HFFc6 (cell line): ENCODE data around the gene CTNNA2. TPM values are rescaled to one million over a fixed set of nuclear protein-coding genes. Genes with fewer than 3 reads are reported as not detected.

ENCODE experiments used
- DNase-seq: peaks from one replicate; pipeline ENCODE4 v3.0.0-alpha.2; 2018
- H3K27ac Mint-ChIP-seq: 2 replicates; pipeline ENCODE4 v1.8.0; 2020; ENCODE audit warnings: mild to moderate bottlenecking, mixed read lengths
- H3K27me3 Mint-ChIP-seq: 2 replicates; pipeline ENCODE4 v1.8.0; 2021; ENCODE audit warnings: mild to moderate bottlenecking, moderate library complexity, mixed read lengths; ENCODE audit not compliant: insufficient read depth
- H3K36me3 Mint-ChIP-seq: 2 replicates; pipeline ENCODE4 v1.8.0; 2021; ENCODE audit warnings: low read depth, mixed read lengths
- H3K4me1 Mint-ChIP-seq: 2 replicates; pipeline ENCODE4 v1.8.0; 2020; ENCODE audit warnings: low read depth, mixed read lengths
- H3K4me3 Mint-ChIP-seq: 2 replicates; pipeline ENCODE4 v1.8.0; 2020; ENCODE audit warnings: mild to moderate bottlenecking, moderate library complexity, mixed read lengths
- H3K9me3 Mint-ChIP-seq: 2 replicates; pipeline ENCODE4 v1.8.0; 2020; ENCODE audit warnings: mild to moderate bottlenecking, mixed read lengths
- total RNA-seq, 6 experiments: library from RNA; stranded (reverse); fragmentation: NEBNext Ultra II Directional; extraction: Animal tissue kit (Norgen Biotek cat#: 25700); gene quantifications; 2 replicates in 1 of 6; 3 replicates in 5 of 6; pipeline ENCODE4 v1.2.3, GENCODE V29; 2021
- TF ChIP-seq, protein P1 (sequence below): fragments of 200-600 bp; sonication (generic); IDR thresholded peaks from 2 replicates; pipeline ENCODE4 v1.5.0; 2021; ENCODE audit warnings: antibody characterized with exemption, mild to moderate bottlenecking

The CTNNA2 gene
- total RNA-seq, 6 experiments from 2014 or later = not detected

DNA sequence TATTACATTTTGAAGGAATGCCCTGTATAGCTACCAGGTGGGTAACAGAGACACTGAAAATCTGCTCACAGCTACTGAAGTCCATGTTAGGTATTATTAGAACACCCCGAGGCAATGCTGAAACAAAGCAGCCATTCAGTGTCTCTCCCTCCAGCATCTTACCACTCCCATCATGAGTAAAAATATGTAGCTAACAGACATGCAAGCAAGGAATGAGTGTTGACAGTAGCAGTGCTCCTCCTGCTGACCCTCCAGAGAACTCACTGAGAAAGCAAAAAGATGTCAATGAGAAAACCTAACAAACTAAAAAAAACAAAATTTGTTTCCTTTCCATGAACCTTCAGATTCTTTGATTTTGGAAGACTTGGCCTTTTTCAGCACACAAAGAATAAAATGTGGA is 397.8 kb downstream of the CTNNA2 start:
- DNase-seq = no peak
- no peak overlapping the region for H3K27ac Mint-ChIP-seq
- TF ChIP-seq, protein P1, sequence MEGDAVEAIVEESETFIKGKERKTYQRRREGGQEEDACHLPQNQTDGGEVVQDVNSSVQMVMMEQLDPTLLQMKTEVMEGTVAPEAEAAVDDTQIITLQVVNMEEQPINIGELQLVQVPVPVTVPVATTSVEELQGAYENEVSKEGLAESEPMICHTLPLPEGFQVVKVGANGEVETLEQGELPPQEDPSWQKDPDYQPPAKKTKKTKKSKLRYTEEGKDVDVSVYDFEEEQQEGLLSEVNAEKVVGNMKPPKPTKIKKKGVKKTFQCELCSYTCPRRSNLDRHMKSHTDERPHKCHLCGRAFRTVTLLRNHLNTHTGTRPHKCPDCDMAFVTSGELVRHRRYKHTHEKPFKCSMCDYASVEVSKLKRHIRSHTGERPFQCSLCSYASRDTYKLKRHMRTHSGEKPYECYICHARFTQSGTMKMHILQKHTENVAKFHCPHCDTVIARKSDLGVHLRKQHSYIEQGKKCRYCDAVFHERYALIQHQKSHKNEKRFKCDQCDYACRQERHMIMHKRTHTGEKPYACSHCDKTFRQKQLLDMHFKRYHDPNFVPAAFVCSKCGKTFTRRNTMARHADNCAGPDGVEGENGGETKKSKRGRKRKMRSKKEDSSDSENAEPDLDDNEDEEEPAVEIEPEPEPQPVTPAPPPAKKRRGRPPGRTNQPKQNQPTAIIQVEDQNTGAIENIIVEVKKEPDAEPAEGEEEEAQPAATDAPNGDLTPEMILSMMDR = no peak
- H3K9me3 Mint-ChIP-seq = no peaks in the 10 kb centered on the region
- no peaks in the 10 kb centered on the region for H3K36me3 Mint-ChIP-seq
- H3K27me3 Mint-ChIP-seq = peaks cover 1% of the 10 kb centered on the region; the same call in 1 of the 2 replicates
- H3K4me3 Mint-ChIP-seq = no peak overlapping the region
- H3K4me1 Mint-ChIP-seq = no peaks in the 10 kb centered on the region

DNA sequence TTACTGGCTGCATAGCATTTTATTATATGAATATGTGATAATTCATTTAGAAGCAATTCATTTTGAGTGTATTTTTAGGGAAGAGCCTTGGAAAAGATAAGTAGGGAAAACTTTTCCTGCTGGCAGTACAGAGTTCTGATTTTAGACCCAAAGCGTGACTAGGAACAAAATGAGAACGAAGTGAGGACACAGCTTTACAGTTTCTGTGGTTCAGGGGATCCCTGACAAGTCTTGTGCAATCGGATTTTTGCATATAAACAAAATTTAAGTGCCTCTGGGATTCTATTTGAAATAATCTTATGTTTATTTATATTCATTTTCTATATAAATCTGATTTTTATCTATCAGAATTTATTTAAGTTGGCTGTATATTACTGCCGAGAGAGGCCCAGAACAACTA is 402.6 kb downstream of the CTNNA2 start:
- Mint-ChIP-seq H3K9me3 (no peaks in the 10 kb centered on the region), H3K4me3 (no peak overlapping the region), H3K27me3 (no peaks in the 10 kb centered on the region; the same call in 1 of the 2 replicates), H3K27ac (no peak overlapping the region), H3K4me1 (no peaks in the 10 kb centered on the region), H3K36me3 (no peaks in the 10 kb centered on the region)
- DNase-seq = no peak
- TF ChIP-seq, protein P1 = no peak

DNA sequence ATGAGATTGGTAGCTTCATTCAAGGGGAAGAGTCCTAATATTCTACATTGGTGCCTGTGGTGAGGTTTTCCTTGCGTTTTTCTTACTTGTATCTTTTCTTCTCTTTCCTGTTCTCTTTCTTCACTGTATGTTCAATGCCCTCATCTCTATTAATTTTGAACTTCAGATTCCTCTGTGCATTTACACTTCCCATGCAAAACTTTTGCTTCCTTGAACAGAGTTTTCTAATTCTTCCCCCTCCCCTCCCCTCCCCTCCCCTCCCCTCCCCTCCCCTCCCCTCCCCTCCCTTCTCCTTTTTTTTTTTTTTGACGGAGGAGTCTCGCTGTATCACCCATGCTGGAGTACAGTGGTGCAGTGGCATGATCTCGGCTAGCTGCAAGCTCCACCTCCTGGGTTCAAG is 403.4 kb downstream of the CTNNA2 start:
- Mint-ChIP-seq H3K4me3 (no peak overlapping the region), H3K36me3 (no peaks in the 10 kb centered on the region)
- no peak for DNase-seq

DNA sequence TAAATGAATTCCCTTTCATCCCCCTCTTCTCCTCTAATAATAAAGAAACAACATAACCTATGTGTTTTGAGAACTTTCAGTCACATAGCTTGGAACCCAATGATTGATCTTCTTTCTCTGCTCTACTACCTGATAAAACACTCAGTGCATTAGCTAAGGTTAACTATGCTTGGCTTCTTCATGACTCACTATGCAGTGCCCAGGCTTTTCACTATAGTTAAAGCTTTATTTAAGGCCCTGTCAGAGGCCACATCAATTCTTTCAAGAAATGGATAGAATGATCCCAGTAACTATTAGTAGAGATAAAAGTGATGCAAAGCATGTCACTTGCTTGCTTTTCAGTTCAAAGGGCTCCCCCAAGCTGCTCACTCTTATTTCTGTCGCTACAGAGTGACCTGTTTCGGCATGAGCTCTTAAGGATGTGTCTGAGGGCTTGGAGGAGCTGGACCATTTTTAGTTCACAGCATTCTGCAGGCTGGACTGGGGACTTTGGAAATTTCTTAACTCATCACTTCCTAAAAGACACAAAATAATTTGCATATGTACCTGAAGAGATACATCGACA is 407.7 kb downstream of the CTNNA2 start:
- DNase-seq = no peak
- TF ChIP-seq, protein P1 = no peak
- no peak overlapping the region for H3K4me3 Mint-ChIP-seq
- no peak overlapping the region for H3K27ac Mint-ChIP-seq
- no peaks in the 10 kb centered on the region for H3K36me3 Mint-ChIP-seq
- peaks cover 2% of the 10 kb centered on the region for H3K27me3 Mint-ChIP-seq
- no peaks in the 10 kb centered on the region for H3K9me3 Mint-ChIP-seq
- H3K4me1 Mint-ChIP-seq = no peaks in the 10 kb centered on the region

More for the DNA sequence above, 403.4 kb downstream of the CTNNA2 start:
- H3K27ac Mint-ChIP-seq = no peak overlapping the region
- H3K4me1 Mint-ChIP-seq = no peaks in the 10 kb centered on the region
- H3K9me3 Mint-ChIP-seq = no peaks in the 10 kb centered on the region
- TF ChIP-seq, protein P1 = no peak
- no peaks in the 10 kb centered on the region; the same call in none of the 2 replicates for H3K27me3 Mint-ChIP-seq

DNA sequence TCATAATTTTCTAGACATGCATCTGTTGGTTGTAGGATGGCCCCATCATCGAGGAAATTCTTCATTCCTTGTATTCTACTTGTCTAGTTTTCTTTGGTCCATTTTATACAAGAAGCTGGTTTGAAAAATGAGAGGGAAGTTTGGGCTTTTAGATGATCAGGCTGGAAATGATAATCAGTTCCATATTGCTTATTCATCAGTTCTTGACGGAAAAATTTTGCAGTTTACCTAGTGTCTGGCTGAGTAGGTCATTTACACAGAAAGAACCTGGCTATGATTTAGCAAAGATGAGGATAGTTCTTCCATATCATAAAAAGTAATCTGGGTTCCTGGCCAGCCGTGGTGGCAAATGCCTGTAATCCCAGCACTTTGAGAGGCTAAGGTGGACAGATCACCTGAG is 416.8 kb downstream of the CTNNA2 start:
- no peaks in the 10 kb centered on the region for H3K36me3 Mint-ChIP-seq

More for the DNA sequence above, 416.8 kb downstream of the CTNNA2 start:
- no peak for DNase-seq
- TF ChIP-seq, protein P1 = no peak
- no peaks in the 10 kb centered on the region for H3K9me3 Mint-ChIP-seq
- no peak overlapping the region for H3K4me3 Mint-ChIP-seq
- no peak overlapping the region for H3K27ac Mint-ChIP-seq
- no peaks in the 10 kb centered on the region for H3K4me1 Mint-ChIP-seq
- H3K27me3 Mint-ChIP-seq = peaks cover 9% of the 10 kb centered on the region
